SH-SY5Y (cell line): ENCODE results near the gene RPL27A.

Experiments used
- GATA2 ChIP-seq: IDR thresholded peaks from 2 replicates; pipeline ENCODE4 v1.6.1; 2011; ENCODE audit warnings: mild to moderate bottlenecking, low read depth, low read length
- GATA3 ChIP-seq: IDR thresholded peaks from 2 replicates; pipeline ENCODE4 v1.6.1; 2011; ENCODE audit warnings: low read depth, mild to moderate bottlenecking, low read length, moderate library complexity

The RPL27A gene

DNA sequence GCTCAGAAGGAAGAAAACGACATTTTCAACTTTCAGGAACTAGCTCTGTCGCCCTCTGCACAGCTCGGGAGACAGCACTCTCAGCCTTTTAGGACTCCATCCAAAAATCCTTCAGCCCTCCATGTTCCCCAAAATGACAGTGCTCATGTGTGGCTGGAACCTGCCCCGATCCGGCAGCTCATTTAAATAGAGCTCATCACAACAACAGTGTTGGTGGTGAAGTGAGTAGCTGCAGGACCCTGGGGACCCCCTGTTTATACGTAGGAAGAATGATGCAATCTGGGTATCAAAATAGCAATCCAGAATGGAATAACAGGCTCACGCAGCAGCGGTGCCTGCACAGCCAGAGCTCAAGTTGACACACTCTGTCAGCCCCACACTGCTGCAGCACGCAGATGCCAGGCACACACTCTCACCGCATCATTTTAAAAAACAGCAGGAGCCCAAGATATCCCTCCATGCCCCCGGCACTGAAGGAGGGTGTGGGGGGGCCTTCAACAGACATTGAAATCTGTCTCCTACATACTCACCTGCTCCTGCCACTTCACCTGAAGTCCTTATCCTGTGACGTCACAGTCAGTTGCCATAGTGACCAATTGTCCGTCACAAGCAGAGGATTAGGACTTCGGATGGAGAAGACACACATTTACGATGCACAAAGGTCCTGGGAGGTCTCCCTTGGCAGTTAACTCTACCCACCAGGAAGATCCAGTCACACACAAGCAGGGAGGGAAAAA lies 24.1 kb upstream of the RPL27A start:
- TF ChIP-seq GATA2 (no peak), GATA3 (no peak)

- TF ChIP-seq GATA3 (no peak), GATA2 (no peak)
These were observed 21.4 kb upstream of the RPL27A start for GRCh38 chr11:8661001-8661795.

- no peak for TF ChIP-seq GATA3
- TF ChIP-seq GATA2, result no peak
These were observed 17.4 kb upstream of the RPL27A start for GRCh38 chr11:8665222-8665621.

DNA sequence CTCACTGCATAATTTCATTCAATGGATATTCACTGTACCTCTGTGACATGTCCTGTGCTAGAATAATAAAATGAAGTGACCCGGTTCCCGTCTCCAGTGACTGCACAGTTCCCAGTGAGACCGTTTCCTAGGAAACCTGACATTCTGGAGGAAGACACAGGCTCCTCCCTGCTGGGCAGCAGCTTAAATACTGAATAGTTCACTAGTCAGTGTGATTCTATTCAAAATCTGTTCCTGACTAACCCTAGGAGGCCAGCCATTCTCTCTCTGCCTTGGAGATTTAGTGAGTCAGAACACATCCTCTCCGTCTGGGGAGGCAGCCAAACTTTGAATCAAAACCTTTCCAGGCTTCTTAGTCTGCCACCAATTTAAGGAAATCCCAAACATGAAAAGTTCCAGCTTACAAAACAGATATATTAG lies 11.4 kb upstream of the RPL27A start:
- TF ChIP-seq GATA2 (no peak), GATA3 (no peak)

GRCh38 chr11:8671651-8672062 lies 10.9 kb upstream of the RPL27A start:
- no peak for TF ChIP-seq GATA3
- no peak for TF ChIP-seq GATA2

- TF ChIP-seq GATA3, result no peak
- no peak for TF ChIP-seq GATA2
These were observed 10.2 kb upstream of the RPL27A start for GRCh38 chr11:8672346-8672745.

DNA sequence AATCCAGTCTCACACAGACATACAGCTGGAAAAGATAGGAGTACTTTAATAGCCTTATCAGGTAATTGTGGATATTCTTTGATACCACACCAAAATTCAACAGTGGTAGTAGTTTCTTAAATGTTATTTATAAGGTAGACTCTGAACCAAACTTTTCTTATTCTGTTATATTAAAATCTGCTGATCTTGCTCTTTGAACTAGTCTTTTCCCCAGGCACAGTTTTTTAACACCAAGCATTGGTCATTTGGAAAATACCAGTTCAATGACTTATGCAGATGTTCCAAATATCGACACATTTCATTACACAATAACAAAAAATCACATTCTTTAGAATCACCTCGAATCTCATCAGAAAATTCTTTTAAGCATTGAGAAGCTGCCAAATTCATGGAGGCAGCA lies 7.7 kb upstream of the RPL27A start:
- TF ChIP-seq GATA3 (no peak), GATA2 (no peak)

GRCh38 chr11:8676458-8676857 lies 6.1 kb upstream of the RPL27A start:
- TF ChIP-seq GATA3 (no peak), GATA2 (no peak)

DNA sequence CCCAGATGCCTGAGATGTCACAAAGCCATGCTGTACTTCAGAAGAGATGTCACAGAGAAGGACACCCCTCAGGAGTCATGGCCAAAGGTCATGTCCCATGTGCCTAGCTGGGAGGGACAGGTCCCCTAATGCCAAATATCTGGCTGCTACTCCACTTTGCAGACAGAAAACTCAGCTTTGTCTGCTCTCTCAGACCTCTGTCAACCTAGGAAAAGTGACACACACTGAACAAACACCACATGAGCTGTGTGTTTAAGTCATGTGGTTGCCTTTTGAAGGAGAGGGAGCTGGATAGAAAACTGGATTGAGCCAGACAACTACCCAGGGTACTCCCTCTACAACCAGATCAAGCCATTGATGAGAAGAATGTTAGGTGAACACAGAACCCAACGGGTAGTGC lies 3.6 kb upstream of the RPL27A start:
- TF ChIP-seq GATA3 (no peak), GATA2 (no peak)

DNA sequence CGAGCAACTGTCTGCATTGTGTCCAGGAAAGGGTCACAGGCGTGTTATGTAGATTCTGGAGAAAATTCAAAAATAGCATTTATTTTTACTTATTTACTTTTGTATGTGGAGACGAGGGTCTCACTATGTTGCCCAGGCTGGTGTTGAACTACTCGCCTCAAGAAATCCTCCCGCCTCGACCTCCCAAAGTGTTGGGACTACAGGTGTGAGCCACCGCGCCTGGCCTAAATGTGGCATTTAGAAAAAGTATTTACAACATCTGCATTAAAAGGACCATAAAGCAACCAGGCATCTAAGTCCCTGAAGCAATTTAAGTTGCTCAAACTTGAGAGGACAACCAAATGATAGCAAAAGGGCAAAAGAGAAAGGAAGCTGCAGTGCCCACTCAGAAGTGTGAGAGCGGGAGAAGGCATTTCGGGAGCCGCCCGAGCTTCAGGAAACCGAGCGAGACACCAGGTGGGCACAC lies 722 bp upstream of the RPL27A start:
- TF ChIP-seq GATA3 (no peak), GATA2 (no peak)

- TF ChIP-seq GATA2 (no peak), GATA3 (no peak)
These were observed 669 bp downstream of the RPL27A start for GRCh38 chr11:8683115-8683807.

DNA sequence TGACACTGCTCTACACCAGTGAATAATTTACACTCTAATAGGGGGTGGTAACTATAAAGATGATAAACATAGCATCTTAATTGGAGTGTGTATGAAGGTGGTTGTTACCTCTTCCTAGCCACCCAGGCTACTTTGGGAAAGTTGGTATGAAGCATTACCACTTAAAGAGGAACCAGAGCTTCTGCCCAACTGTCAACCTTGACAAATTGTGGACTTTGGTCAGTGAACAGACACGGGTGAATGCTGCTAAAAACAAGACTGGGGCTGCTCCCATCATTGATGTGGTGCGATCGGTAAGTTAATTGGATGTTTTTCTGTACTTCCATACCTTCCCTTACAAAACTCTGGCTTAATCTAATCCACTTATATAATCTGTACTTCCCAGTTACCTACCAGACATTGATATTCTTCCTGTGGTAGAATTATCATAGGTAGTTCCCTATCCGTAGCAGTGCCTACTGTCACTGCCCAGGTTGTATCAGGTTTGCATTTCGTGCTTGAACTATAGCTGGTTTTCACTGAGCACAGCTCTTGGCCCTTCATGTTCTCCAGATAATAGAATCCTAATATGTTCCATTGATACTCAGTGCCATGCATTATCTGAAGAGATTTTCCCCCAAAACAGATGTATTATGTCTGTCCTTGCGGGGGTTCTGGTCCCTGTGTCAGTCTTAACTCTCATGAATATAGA lies 2.2 kb downstream of the RPL27A start:
- no peak for TF ChIP-seq GATA2
- no peak for TF ChIP-seq GATA3

GRCh38 chr11:8685306-8685705 lies 2.7 kb downstream of the RPL27A start:
- TF ChIP-seq GATA3 (no peak), GATA2 (no peak)

DNA sequence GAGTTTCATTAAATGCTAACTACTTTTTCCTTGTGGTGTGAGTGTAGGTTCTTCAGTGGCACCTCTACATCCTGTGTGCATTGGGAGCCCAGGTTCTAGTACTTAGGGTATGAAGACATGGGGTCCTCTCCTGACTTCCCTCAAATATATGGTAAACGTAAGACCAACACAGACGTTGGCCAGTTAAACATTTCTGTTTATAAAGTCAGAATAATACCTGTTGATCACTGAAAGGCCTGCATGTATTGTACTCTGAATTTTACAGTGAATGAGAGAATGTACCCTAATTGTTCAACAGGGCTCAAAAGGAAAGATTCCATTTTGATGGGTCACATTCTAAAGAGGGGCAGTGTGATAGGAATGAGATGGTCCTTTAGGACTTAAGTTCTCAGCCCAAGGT lies 3.2 kb downstream of the RPL27A start:
- TF ChIP-seq GATA3, result no peak
- TF ChIP-seq GATA2, result no peak

DNA sequence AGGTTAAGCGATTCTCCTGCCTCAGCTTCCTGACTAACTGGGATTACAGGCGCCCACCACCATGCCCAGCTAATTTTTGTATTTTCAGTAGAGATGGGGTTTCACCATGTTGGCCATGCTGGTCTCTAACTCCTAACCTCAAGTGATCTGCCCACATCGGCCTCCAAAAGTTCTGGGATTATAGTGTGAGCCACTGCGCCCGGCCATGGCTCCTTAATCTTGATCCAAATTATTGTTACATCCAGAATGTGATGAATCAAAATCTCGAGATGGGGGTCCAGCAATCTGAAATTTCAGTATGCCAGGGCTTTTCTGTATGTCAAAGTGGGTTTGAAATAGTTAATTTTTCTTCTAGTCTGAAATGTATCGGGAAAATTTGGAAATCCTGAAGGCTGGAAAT lies 3.7 kb downstream of the RPL27A start:
- no peak for TF ChIP-seq GATA3
- TF ChIP-seq GATA2, result no peak
